Liver (tissue), 9 donors: ENCODE data around the gene MRLN. TPM values are rescaled to one million over a fixed set of nuclear protein-coding genes. Genes with fewer than 3 reads are reported as not detected.

Source experiments
- DNase-seq: peaks from one replicate; pipeline ENCODE4 v3.0.0-alpha.2; 2017; ENCODE audit warnings: low spot score
- H3K27ac ChIP-seq, 2 donors: one replicate each; pipeline ENCODE4 v1.7.0; 2013; ENCODE audit warnings: inconsistent platforms in 2 of 2, low read length in 2 of 2, control low read depth in 1 of 2, low read depth in 1 of 2, mild to moderate bottlenecking in 1 of 2
- H3K27me3 ChIP-seq, 4 donors: one replicate each; pipeline versions ENCODE4 v1.6.1 to v1.7.0; 2013; ENCODE audit warnings: low read length in 3 of 4, inconsistent platforms in 1 of 4, mild to moderate bottlenecking in 1 of 4, moderate library complexity in 1 of 4; ENCODE audit not compliant: control insufficient read depth in 4 of 4, insufficient read depth in 4 of 4
- H3K36me3 ChIP-seq, 4 donors: one replicate each; pipeline versions ENCODE4 v1.6.1 to v1.7.0; 2013; ENCODE audit warnings: low read length in 3 of 4, mild to moderate bottlenecking in 3 of 4, low read depth in 1 of 4, moderate library complexity in 1 of 4; ENCODE audit not compliant: control insufficient read depth in 4 of 4, insufficient read depth in 3 of 4
- H3K4me1 ChIP-seq, 4 donors: one replicate each; pipeline versions ENCODE4 v1.6.1 to v1.7.0; 2013; ENCODE audit warnings: low read length in 3 of 4, mild to moderate bottlenecking in 3 of 4, moderate library complexity in 1 of 4; ENCODE audit not compliant: control insufficient read depth in 4 of 4, insufficient read depth in 4 of 4
- H3K4me3 ChIP-seq, 3 donors: one replicate each; pipeline versions ENCODE4 v1.6.1 to v1.7.0; 2013; ENCODE audit warnings: low read length in 3 of 3, control low read depth in 1 of 3, low read depth in 1 of 3, mild to moderate bottlenecking in 1 of 3
- H3K9ac ChIP-seq, 2 donors: one replicate each; pipeline ENCODE4 v1.7.0; 2013; ENCODE audit warnings: low read length in 2 of 2, mild to moderate bottlenecking in 2 of 2, moderate library complexity in 2 of 2, control low read depth in 1 of 2, low read depth in 1 of 2
- H3K9me3 ChIP-seq, 4 donors: one replicate each; pipeline versions ENCODE4 v1.6.1 to v1.7.0; 2013; ENCODE audit warnings: low read length in 3 of 4; ENCODE audit not compliant: control insufficient read depth in 4 of 4
- EGR1 ChIP-seq, 2 donors: IDR thresholded peaks; 2 replicates each; pipeline ENCODE4 v1.6.1; 2016 to 2018; ENCODE audit warnings: antibody characterized with exemption in 2 of 2, low read depth in 2 of 2
- FOXA1 ChIP-seq: IDR thresholded peaks from 2 replicates; pipeline ENCODE4 v1.6.1; 2016; ENCODE audit warnings: antibody characterized with exemption
- FOXA2 ChIP-seq: IDR thresholded peaks from 2 replicates; pipeline ENCODE4 v1.6.1; 2016; ENCODE audit warnings: antibody characterized with exemption
- GABPA ChIP-seq, 2 donors: IDR thresholded peaks in 1 of 2; conservative IDR thresholded peaks in 1 of 2; 2 replicates each; pipeline ENCODE4 v1.6.1; 2016; ENCODE audit warnings: antibody characterized with exemption in 2 of 2, mild to moderate bottlenecking in 1 of 2, moderate library complexity in 1 of 2
- HNF4G ChIP-seq: IDR thresholded peaks from 2 replicates; pipeline ENCODE4 v1.6.1; 2016; ENCODE audit warnings: antibody characterized with exemption
- JUND ChIP-seq, 2 donors: IDR thresholded peaks; 2 replicates each; pipeline ENCODE4 v1.6.1; 2016; ENCODE audit warnings: antibody characterized with exemption in 2 of 2
- NR2F2 ChIP-seq: IDR thresholded peaks from 2 replicates; pipeline ENCODE4 v1.6.1; 2016; ENCODE audit warnings: antibody characterized with exemption
- RAD21 ChIP-seq, 2 donors: IDR thresholded peaks; 2 replicates each; pipeline ENCODE4 v1.6.1; 2016; ENCODE audit warnings: antibody characterized with exemption in 2 of 2, mild to moderate bottlenecking in 2 of 2
- YY1 ChIP-seq: IDR thresholded peaks from 2 replicates; pipeline ENCODE4 v1.6.1; 2016; ENCODE audit warnings: antibody characterized with exemption, mild to moderate bottlenecking
- whole genome bisulfite sequencing: extraction: QIAGEN DNeasy Blood & Tissue Kit; methylation state at CpG from one replicate; pipeline ENCODE4 v1.1.7; 2013; 5-methylcytosine and 5-hydroxymethylcytosine counted together
- polyA plus RNA-seq, 2 donors: library from polyadenylated mRNA; stranded (reverse) in 1 of 2; unstranded in 1 of 2; fragments of 200-250 nt in 1 of 2; fragments of >200 nt in 1 of 2; fragmentation: Nextera tagmentation in 1 of 2; extraction: Ambion mirVana in 1 of 2; gene quantifications; one replicate each; pipeline versions ENCODE4 v1.2.1 to v1.2.3, GENCODE V29; 2013 to 2015
- total RNA-seq, 2 donors: library from RNA; depleted of rRNA; stranded (reverse); fragments of >200 nt; gene quantifications; one replicate each; pipeline ENCODE4 v1.2.3, GENCODE V29; 2014
- TF ChIP-seq, protein P1 (sequence below): IDR thresholded peaks from 2 replicates; pipeline ENCODE4 v1.6.1; 2016; ENCODE audit warnings: antibody characterized with exemption
- TF ChIP-seq, protein P2 (sequence below): IDR thresholded peaks from 2 replicates; pipeline ENCODE4 v1.6.1; 2016; ENCODE audit warnings: antibody characterized with exemption
- TF ChIP-seq, protein P3 (sequence below): fragments of 150-350 bp; IDR thresholded peaks from 2 replicates; pipeline ENCODE4 v1.5.1; 2017; ENCODE audit warnings: improper control_type of control experiment, low read depth, low read length; ENCODE audit not compliant: missing input control
- TF ChIP-seq, protein P4 (sequence below): IDR thresholded peaks from 2 replicates; pipeline ENCODE4 v1.6.1; 2016; ENCODE audit warnings: antibody characterized with exemption
- donor health status: healthy.
- donor health status: healthy.
- donor health status: healthy.
- donor health status: healthy.
- donor health status: healthy.

Gene MRLN
- total and polyA plus RNA-seq, 4 donors = not detected

DNA sequence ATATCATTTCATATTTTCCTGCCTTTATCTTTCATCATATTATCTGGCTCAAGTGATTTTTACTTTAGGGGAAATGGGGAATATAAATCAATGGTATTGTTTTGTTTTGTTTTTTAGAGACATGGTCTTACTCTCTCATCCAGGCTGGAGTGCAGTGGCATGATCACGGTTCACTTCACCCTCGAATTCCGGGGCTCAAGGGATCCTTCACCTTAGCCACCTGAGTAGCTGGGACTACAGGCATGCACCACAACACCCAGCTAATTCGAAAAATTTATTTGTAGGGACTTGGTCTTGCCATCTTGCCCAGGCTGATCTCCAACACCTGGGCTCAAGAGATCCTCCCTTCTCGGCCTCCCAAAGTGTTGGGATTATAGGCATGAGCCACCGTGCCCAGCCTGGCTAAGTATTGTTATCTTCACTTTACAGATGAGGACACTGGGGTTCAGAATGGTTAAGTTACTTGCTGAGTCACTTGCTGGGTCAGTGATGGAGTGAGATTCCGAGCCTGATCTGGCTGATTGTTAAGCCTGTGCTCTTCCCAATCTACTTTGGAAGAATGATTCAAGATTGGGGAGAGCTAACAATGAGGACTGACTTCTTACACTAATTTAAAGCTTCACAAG, 39.9 kb downstream of the MRLN start:
- H3K36me3 ChIP-seq = no peaks in the 10 kb centered on the region
- H3K9me3 ChIP-seq = no peaks in the 10 kb centered on the region
- no peak for DNase-seq
- H3K27me3 ChIP-seq = peaks cover 2 to 13% (median 7%) of the 10 kb centered on the region in 4 donors
- no peak overlapping the region for H3K27ac ChIP-seq
- peaks cover 8 to 20% (median 14%) of the 10 kb centered on the region in 4 donors for H3K4me1 ChIP-seq
- 89% methylated on average over 7 of the region's 7 CpGs for WGBS
- H3K9ac ChIP-seq = no peak overlapping the region
- TF ChIP-seq RAD21 (IDR thresholded peaks at IDR 0.05) (no peak), EGR1 (IDR thresholded peaks at IDR 0.05; ENCODE audit: low read depth in 2 of 2) (no peak), FOXA2 (no peak), JUND (IDR thresholded peaks at IDR 0.05) (no peak), YY1 (no peak), GABPA (IDR thresholded peaks at IDR 0.05 in 1 of 2, conservative IDR thresholded peaks at IDR 0.05 in 1 of 2) (no peak), NR2F2 (no peak), HNF4G (no peak), FOXA1 (no peak)
- TF ChIP-seq, protein P1, sequence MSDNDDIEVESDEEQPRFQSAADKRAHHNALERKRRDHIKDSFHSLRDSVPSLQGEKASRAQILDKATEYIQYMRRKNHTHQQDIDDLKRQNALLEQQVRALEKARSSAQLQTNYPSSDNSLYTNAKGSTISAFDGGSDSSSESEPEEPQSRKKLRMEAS = no peak
- TF ChIP-seq, protein P2, sequence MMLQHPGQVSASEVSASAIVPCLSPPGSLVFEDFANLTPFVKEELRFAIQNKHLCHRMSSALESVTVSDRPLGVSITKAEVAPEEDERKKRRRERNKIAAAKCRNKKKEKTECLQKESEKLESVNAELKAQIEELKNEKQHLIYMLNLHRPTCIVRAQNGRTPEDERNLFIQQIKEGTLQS = no peak
- TF ChIP-seq, protein P3, sequence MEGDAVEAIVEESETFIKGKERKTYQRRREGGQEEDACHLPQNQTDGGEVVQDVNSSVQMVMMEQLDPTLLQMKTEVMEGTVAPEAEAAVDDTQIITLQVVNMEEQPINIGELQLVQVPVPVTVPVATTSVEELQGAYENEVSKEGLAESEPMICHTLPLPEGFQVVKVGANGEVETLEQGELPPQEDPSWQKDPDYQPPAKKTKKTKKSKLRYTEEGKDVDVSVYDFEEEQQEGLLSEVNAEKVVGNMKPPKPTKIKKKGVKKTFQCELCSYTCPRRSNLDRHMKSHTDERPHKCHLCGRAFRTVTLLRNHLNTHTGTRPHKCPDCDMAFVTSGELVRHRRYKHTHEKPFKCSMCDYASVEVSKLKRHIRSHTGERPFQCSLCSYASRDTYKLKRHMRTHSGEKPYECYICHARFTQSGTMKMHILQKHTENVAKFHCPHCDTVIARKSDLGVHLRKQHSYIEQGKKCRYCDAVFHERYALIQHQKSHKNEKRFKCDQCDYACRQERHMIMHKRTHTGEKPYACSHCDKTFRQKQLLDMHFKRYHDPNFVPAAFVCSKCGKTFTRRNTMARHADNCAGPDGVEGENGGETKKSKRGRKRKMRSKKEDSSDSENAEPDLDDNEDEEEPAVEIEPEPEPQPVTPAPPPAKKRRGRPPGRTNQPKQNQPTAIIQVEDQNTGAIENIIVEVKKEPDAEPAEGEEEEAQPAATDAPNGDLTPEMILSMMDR = no peak
- TF ChIP-seq, protein P4, sequence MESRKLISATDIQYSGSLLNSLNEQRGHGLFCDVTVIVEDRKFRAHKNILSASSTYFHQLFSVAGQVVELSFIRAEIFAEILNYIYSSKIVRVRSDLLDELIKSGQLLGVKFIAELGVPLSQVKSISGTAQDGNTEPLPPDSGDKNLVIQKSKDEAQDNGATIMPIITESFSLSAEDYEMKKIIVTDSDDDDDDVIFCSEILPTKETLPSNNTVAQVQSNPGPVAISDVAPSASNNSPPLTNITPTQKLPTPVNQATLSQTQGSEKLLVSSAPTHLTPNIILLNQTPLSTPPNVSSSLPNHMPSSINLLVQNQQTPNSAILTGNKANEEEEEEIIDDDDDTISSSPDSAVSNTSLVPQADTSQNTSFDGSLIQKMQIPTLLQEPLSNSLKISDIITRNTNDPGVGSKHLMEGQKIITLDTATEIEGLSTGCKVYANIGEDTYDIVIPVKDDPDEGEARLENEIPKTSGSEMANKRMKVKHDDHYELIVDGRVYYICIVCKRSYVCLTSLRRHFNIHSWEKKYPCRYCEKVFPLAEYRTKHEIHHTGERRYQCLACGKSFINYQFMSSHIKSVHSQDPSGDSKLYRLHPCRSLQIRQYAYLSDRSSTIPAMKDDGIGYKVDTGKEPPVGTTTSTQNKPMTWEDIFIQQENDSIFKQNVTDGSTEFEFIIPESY = no peak
- H3K4me3 ChIP-seq = no peak overlapping the region

DNA sequence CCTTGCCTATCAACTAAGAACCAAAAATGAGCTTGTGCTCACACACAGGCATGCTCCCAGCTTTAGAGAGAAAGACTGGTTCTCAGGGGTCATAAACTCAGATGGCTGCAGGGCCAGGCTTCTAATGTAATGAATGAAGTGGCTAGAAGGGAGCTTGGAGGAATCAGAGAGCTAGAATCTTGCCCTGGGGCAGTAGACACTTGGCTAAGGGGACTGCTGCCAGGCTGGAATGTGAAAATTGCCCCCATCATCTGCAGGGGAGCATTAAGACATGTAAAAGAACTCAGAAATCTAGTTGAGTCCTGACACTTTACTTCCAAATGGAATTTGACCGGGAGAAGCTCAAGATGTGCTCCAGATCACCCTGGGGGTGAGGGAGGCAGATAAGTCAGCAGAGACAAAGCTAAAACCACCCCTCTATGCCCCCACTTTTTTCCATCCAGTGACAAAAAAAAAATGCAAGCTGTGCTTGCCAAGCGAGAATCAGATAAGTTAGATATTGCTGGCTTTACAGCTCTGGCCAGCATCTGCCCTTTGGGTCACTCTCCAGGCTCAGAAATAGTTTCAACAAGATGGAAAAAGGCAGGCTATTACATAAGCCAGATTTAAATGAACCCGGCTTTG, 41.3 kb downstream of the MRLN start:
- no peak overlapping the region for H3K4me3 ChIP-seq
- H3K9ac ChIP-seq = no peak overlapping the region

More for the DNA sequence above, 41.3 kb downstream of the MRLN start:
- H3K4me1 ChIP-seq = peaks cover 8 to 20% (median 14%) of the 10 kb centered on the region in 4 donors
- DNase-seq = no peak
- WGBS = 61% methylated on average over 3 of the region's 3 CpGs
- H3K36me3 ChIP-seq = no peaks in the 10 kb centered on the region
- H3K27ac ChIP-seq = no peak overlapping the region
- H3K27me3 ChIP-seq = peaks cover 2 to 18% (median 7%) of the 10 kb centered on the region in 4 donors
- TF ChIP-seq, protein P3 = no peak
- no peaks in the 10 kb centered on the region for H3K9me3 ChIP-seq
